Measurements from ENCODE around the gene ANKUB1. TPM values are rescaled to one million over a fixed set of nuclear protein-coding genes. Genes with fewer than 3 reads are reported as not detected.

Gene ANKUB1
- polyA plus RNA-seq, 3 donors = 0.05 TPM; not detected in 2

DNA sequence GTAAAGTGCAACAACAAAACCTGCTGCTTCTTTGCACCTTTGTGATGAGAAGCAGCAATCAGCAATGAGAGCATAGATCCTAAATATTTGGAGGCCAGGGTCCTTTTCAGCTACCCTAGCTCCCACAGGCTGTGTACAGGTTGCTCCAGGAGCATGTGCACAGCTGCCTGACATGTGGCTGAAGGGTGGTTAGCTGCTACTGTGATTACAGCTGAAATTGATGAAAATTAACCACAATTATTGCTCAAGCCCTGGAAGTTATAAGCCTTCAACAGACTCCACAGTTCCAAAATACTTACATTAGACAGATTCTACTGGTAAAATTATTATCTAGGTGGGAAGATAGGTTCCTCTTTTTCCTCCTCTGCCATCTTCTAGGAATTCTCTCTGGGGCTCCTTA, 68.6 kb downstream of the ANKUB1 start:
- Histone ChIP-seq H3K4me1 (ENCODE audit: control insufficient read depth in 1 of 2, insufficient read depth in 2 of 2, low read length in 2 of 2) (no peaks in the 10 kb centered on the region), H3K4me3 (replicated peaks in 1 of 3; ENCODE audit: low read depth in 2 of 3, low read length in 3 of 3) (no peak overlapping the region), H3K9me3 (replicated peaks in 1 of 2; ENCODE audit: control insufficient read depth in 1 of 2, insufficient read depth in 1 of 2, low read length in 2 of 2) (peaks cover 0 to 13% of the 10 kb centered on the region in 2 donors), H3K36me3 (replicated peaks in 1 of 2; ENCODE audit: control insufficient read depth in 1 of 2, insufficient read depth in 2 of 2, low read length in 2 of 2) (no peaks in the 10 kb centered on the region), H2AFZ (ENCODE audit: insufficient read depth, low read depth, low read length, poor library complexity, severe bottlenecking) (no peak overlapping the region), H3K9ac (ENCODE audit: insufficient read depth, low read length, poor library complexity, severe bottlenecking) (no peak overlapping the region), H3K27me3 (ENCODE audit: control insufficient read depth in 2 of 2, insufficient read depth in 2 of 2, low read length in 2 of 2) (peaks cover 4 to 7% of the 10 kb centered on the region in 2 donors), H3K79me2 (ENCODE audit: insufficient read depth, low read length) (no peaks in the 10 kb centered on the region), H3K27ac (ENCODE audit: low read depth in 1 of 2, low read length in 2 of 2) (no peak overlapping the region), H4K20me1 (ENCODE audit: insufficient read depth, low read length) (no peaks in the 10 kb centered on the region), H3K4me2 (replicated peaks; ENCODE audit: extremely low read depth, low read length, poor library complexity, severe bottlenecking) (no peak overlapping the region)
- TF ChIP-seq, protein P1, sequence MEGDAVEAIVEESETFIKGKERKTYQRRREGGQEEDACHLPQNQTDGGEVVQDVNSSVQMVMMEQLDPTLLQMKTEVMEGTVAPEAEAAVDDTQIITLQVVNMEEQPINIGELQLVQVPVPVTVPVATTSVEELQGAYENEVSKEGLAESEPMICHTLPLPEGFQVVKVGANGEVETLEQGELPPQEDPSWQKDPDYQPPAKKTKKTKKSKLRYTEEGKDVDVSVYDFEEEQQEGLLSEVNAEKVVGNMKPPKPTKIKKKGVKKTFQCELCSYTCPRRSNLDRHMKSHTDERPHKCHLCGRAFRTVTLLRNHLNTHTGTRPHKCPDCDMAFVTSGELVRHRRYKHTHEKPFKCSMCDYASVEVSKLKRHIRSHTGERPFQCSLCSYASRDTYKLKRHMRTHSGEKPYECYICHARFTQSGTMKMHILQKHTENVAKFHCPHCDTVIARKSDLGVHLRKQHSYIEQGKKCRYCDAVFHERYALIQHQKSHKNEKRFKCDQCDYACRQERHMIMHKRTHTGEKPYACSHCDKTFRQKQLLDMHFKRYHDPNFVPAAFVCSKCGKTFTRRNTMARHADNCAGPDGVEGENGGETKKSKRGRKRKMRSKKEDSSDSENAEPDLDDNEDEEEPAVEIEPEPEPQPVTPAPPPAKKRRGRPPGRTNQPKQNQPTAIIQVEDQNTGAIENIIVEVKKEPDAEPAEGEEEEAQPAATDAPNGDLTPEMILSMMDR (IDR thresholded peaks at IDR 0.05) = no peak
- no peak overlapping the region for H3K4me3 Mint-ChIP-seq
- peaks cover 13 to 34% (median 14%) of the 10 kb centered on the region in 3 donors for H3K27me3 Mint-ChIP-seq (ENCODE audit: low read depth in 3 of 3)
- no peak overlapping the region for H3K27ac Mint-ChIP-seq
- intact Hi-C loops (cut with micrococcal nuclease) = no loop called here
- H3K4me1 Mint-ChIP-seq = peaks cover 6% of the 10 kb centered on the region
- H3K36me3 Mint-ChIP-seq = no peaks in the 10 kb centered on the region
- H3K9me3 Mint-ChIP-seq = peaks cover 8 to 30% (median 19%) of the 10 kb centered on the region in 7 donors
- DNase-seq = no peak

DNA sequence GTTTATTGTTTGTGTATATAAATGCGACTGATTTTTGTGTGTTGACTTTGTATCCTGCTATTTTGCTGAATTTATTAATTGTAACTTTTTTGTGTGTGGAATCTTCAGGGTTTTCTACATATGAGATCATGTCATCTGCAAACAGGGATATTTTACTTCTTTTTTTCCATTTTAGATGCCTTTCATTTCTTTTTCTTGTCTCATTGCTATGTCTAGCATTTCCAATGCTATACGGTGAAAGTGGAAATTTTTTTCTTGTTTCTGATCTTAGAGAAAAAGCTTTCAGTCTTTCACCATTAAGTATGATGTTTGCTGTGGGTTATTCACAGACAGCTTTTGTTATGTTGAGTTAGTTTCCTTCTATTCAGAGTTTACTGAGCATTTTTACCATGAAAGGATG, 71.4 kb downstream of the ANKUB1 start:
- no peak for DNase-seq
- H3K4me1 ChIP-seq (ENCODE audit: control insufficient read depth in 1 of 2, insufficient read depth in 2 of 2, low read length in 2 of 2) = no peaks in the 10 kb centered on the region
- H3K4me2 ChIP-seq (replicated peaks; ENCODE audit: extremely low read depth, low read length, poor library complexity, severe bottlenecking) = no peak overlapping the region
- H2AFZ ChIP-seq (ENCODE audit: insufficient read depth, low read depth, low read length, poor library complexity, severe bottlenecking) = no peak overlapping the region
- Mint-ChIP-seq H3K36me3 (no peaks in the 10 kb centered on the region), H3K27ac (no peak overlapping the region), H3K9me3 (peaks cover 8 to 30% (median 19%) of the 10 kb centered on the region in 7 donors), H3K27me3 (ENCODE audit: low read depth in 3 of 3) (peaks cover 13 to 26% (median 18%) of the 10 kb centered on the region in 3 donors), H3K4me1 (peaks cover 4% of the 10 kb centered on the region), H3K4me3 (no peak overlapping the region)
- no CpG with 5 or more reads among the region's 2 CpGs for WGBS (ENCODE audit: insufficient coverage)
- H3K79me2 ChIP-seq (ENCODE audit: insufficient read depth, low read length) = no peaks in the 10 kb centered on the region
- TF ChIP-seq, protein P1 (IDR thresholded peaks at IDR 0.05) = no peak
- peaks cover 4 to 7% of the 10 kb centered on the region in 2 donors for H3K27me3 ChIP-seq (ENCODE audit: control insufficient read depth in 2 of 2, insufficient read depth in 2 of 2, low read length in 2 of 2)
- H3K9me3 ChIP-seq (replicated peaks in 1 of 2; ENCODE audit: control insufficient read depth in 1 of 2, insufficient read depth in 1 of 2, low read length in 2 of 2) = peaks cover 0 to 13% of the 10 kb centered on the region in 2 donors
- no peak overlapping the region for H3K9ac ChIP-seq (ENCODE audit: insufficient read depth, low read length, poor library complexity, severe bottlenecking)
- H4K20me1 ChIP-seq (ENCODE audit: insufficient read depth, low read length) = no peaks in the 10 kb centered on the region
- no peaks in the 10 kb centered on the region for H3K36me3 ChIP-seq (replicated peaks in 1 of 2; ENCODE audit: control insufficient read depth in 1 of 2, insufficient read depth in 2 of 2, low read length in 2 of 2)
- intact Hi-C loops (cut with micrococcal nuclease) = no loop called here
- no peak overlapping the region for H3K4me3 ChIP-seq (replicated peaks in 1 of 3; ENCODE audit: low read depth in 2 of 3, low read length in 3 of 3)
- H3K27ac ChIP-seq (ENCODE audit: low read depth in 1 of 2, low read length in 2 of 2) = no peak overlapping the region

Measured in CD14-positive monocyte (primary cell).